ENCODE results near the gene HEG1.

DNA sequence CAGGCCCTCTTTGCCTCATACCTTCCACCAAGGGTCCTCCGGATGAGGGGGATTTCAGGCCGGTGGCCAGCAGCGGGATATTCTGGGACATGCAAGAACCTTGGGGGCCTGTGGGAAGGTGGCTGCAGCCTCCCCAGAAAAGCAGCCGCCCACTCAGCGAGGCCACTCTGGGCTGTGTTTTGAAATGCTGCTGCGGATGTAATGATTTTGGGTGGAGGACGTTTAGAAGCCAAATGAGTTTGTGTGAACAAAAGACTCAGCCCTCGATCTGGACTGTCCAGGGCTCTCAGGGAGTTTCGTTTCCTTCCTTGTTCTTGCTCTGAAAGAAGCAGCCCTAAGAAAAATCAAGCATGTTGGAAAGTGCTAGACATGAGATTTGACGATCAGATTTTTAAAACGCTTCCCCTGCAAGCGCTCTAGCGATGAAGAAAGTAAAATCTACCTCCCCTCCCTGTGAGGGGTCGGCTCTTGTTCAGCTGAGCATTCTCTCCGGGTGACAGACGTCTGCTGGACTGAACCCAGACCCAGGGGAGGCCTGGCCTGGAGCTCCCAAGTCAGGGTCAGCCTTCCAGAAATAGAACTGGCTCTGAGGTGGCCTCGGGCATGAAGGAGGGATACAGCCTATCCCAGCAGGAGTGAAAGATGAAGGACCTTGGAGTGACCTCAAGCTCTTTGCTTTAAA, 12.9 kb downstream of the HEG1 start:
- TF ChIP-seq, protein P1, sequence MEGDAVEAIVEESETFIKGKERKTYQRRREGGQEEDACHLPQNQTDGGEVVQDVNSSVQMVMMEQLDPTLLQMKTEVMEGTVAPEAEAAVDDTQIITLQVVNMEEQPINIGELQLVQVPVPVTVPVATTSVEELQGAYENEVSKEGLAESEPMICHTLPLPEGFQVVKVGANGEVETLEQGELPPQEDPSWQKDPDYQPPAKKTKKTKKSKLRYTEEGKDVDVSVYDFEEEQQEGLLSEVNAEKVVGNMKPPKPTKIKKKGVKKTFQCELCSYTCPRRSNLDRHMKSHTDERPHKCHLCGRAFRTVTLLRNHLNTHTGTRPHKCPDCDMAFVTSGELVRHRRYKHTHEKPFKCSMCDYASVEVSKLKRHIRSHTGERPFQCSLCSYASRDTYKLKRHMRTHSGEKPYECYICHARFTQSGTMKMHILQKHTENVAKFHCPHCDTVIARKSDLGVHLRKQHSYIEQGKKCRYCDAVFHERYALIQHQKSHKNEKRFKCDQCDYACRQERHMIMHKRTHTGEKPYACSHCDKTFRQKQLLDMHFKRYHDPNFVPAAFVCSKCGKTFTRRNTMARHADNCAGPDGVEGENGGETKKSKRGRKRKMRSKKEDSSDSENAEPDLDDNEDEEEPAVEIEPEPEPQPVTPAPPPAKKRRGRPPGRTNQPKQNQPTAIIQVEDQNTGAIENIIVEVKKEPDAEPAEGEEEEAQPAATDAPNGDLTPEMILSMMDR (IDR thresholded peaks at IDR 0.05): no peak
- TF ChIP-seq POLR2A (IDR thresholded peaks at IDR 0.05): no peak

Measured in heart left ventricle (tissue), 13 donors.